A673 (cell line): ENCODE data around the gene RHEX.

Experiments used
- CTCF ChIP-seq: fragments of 300-800, 200-600 bp; sonication (generic); conservative IDR thresholded peaks from 2 replicates; pipeline ENCODE4 v1.5.1; 2017; ENCODE audit warnings: low read depth, mild to moderate bottlenecking, antibody characterized with exemption, low read length, moderate library complexity, mixed read lengths
- EZH2 ChIP-seq: fragments of 200-600 bp; sonication (generic); IDR thresholded peaks from 2 replicates; pipeline ENCODE4 v1.6.1; 2017; ENCODE audit warnings: borderline replicate concordance, low read depth, mild to moderate bottlenecking, mixed read lengths, antibody characterized with exemption, low read length; ENCODE audit not compliant: poor library complexity, severe bottlenecking

- no peak for TF ChIP-seq CTCF
- no peak for TF ChIP-seq EZH2
Measured at GRCh38 chr1:206097381-206097780, 44.4 kb downstream of the RHEX start.
